ENCODE measurements around the gene CAPN2.

- TF ChIP-seq CTCF (IDR thresholded peaks at IDR 0.05; ENCODE audit: low read depth, low read length) (peak; percentile 52), EZH2phosphoT487 (IDR thresholded peaks at IDR 0.05; ENCODE audit: low read depth) (no peak)
Measured at GRCh38 chr1:223670458-223671159, 41.7 kb upstream of the CAPN2 start.
